HG03432 (cell line): ENCODE measurements around the gene AP4M1.

Experiments used
- ATAC-seq: cut with Tn5 transposase; IDR thresholded peaks from one replicate; pipeline ENCODE4 v1.9.1; 2021; ENCODE audit warnings: mild to moderate bottlenecking, moderate library complexity; ENCODE audit not compliant: unreplicated experiment

The AP4M1 gene

GRCh38 chr7:100107125-100107737, 5.8 kb downstream of the AP4M1 start:
- no peak for ATAC-seq

GRCh38 chr7:100107890-100108289, 6.4 kb downstream of the AP4M1 start:
- ATAC-seq: no peak

- ATAC-seq: no peak
Measured at GRCh38 chr7:100109521-100110163, 8.2 kb downstream of the AP4M1 start.

- ATAC-seq: no peak
Measured at GRCh38 chr7:100111156-100111555, 9.7 kb downstream of the AP4M1 start.

GRCh38 chr7:100111914-100112313, 10.5 kb downstream of the AP4M1 start:
- no peak for ATAC-seq

GRCh38 chr7:100115026-100115425, 13.6 kb downstream of the AP4M1 start:
- ATAC-seq: no peak

- ATAC-seq: no peak
Measured at GRCh38 chr7:100118388-100119071, 17.1 kb downstream of the AP4M1 start.

GRCh38 chr7:100119072-100119969, 17.9 kb downstream of the AP4M1 start, which contains the start of the genes CNPY4 and TAF6:
TSS of gene CNPY4 (plus strand) at chr7:100119634. CDS start at chr7:100119745, 111 bp downstream.
TSS of gene TAF6 (minus strand) at chr7:100119358. CDS start at chr7:100114209, 5,149 bp downstream.
- ATAC-seq: peak; percentile 74

- peak; percentile 32 for ATAC-seq
Measured at GRCh38 chr7:100119970-100120732, 18.7 kb downstream of the AP4M1 start.

GRCh38 chr7:100120733-100121036, 19.2 kb downstream of the AP4M1 start:
- ATAC-seq: no peak

- ATAC-seq: no peak
Measured at GRCh38 chr7:100122067-100122466, 20.6 kb downstream of the AP4M1 start.

GRCh38 chr7:100122568-100122967, 21.1 kb downstream of the AP4M1 start:
- no peak for ATAC-seq

- ATAC-seq: no peak
Measured at GRCh38 chr7:100124301-100125230, 23.1 kb downstream of the AP4M1 start.

- ATAC-seq: peak; percentile 23
Measured at GRCh38 chr7:100126239-100126930, 24.9 kb downstream of the AP4M1 start.

GRCh38 chr7:100126931-100127865, 25.8 kb downstream of the AP4M1 start, which contains the start of gene MBLAC1:
TSS of gene MBLAC1 (plus strand) at chr7:100126967. CDS start at chr7:100127396, 429 bp downstream.
- ATAC-seq: peak; percentile 65

- peak; percentile 3 for ATAC-seq
Measured at GRCh38 chr7:100127866-100128636, 26.6 kb downstream of the AP4M1 start.

GRCh38 chr7:100128637-100128963, 27.2 kb downstream of the AP4M1 start:
- ATAC-seq: no peak
